HL-60 (cell line): ENCODE data around the gene SCLT1.

Experiments
- DNase-seq, 2 experiments: peaks; one replicate each; pipeline ENCODE4 v3.0.0-alpha.2; 2010 to 2020; ENCODE audit warnings: low read depth in 1 of 2, low spot score in 1 of 2
- H3K27ac ChIP-seq: fragments of 250-450 bp; sonication (Bioruptor Pico); replicated peaks from 2 replicates; pipeline ENCODE4 v1.5.1; 2020; ENCODE audit warnings: mild to moderate bottlenecking, moderate library complexity
- H3K27me3 ChIP-seq: fragments of 250-450 bp; sonication (Bioruptor Pico); 2 replicates; pipeline ENCODE4 v1.5.1; 2021; ENCODE audit warnings: mild to moderate bottlenecking, moderate library complexity; ENCODE audit not compliant: insufficient read depth, poor library complexity, severe bottlenecking
- H3K4me3 ChIP-seq: replicated peaks from 2 replicates; pipeline ENCODE4 v1.5.1; 2011; ENCODE audit warnings: mild to moderate bottlenecking, control low read depth, low read length; ENCODE audit not compliant: insufficient read depth
- GABPA ChIP-seq: IDR thresholded peaks from 2 replicates; pipeline ENCODE4 v1.6.1; 2012; ENCODE audit warnings: low read depth
- POLR2AphosphoS5 ChIP-seq: IDR thresholded peaks from 2 replicates; pipeline ENCODE4 v1.6.1; 2012; ENCODE audit warnings: low read depth
- SPI1 ChIP-seq: IDR thresholded peaks from 2 replicates; pipeline ENCODE4 v1.6.1; 2012; ENCODE audit warnings: low read depth, mild to moderate bottlenecking, borderline replicate concordance
- TF ChIP-seq, protein P1 (sequence below): IDR thresholded peaks from one replicate; pipeline ENCODE4 v1.5.1; 2011; ENCODE audit warnings: low read length, control low read depth, inconsistent platforms; ENCODE audit not compliant: insufficient read depth
- TF ChIP-seq, protein P2 (sequence below): IDR thresholded peaks from 2 replicates; pipeline ENCODE4 v1.6.1; 2012; ENCODE audit warnings: low read depth; ENCODE audit not compliant: insufficient replicate concordance

SCLT1 gene

DNA sequence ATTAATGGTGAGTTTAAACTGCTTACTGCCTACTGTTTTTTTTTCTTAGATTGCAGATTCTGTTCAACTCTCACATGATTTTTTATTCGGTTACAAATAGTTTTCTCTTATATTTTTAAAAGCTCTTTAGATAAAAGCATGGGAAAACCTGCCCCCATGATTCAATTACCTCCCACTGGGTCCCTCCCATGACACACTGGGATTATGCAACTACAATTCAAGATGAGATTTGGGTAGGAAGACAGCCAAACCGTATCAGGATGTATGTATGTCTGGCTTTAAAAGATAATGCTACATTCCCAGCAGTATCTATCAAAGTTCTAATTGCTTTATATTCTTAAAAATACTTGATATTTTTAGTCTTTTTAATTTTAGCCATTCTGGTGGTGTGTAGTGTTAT lies 152.4 kb downstream of the SCLT1 start:
- H3K27ac ChIP-seq = no peak overlapping the region
- TF ChIP-seq, protein P1, sequence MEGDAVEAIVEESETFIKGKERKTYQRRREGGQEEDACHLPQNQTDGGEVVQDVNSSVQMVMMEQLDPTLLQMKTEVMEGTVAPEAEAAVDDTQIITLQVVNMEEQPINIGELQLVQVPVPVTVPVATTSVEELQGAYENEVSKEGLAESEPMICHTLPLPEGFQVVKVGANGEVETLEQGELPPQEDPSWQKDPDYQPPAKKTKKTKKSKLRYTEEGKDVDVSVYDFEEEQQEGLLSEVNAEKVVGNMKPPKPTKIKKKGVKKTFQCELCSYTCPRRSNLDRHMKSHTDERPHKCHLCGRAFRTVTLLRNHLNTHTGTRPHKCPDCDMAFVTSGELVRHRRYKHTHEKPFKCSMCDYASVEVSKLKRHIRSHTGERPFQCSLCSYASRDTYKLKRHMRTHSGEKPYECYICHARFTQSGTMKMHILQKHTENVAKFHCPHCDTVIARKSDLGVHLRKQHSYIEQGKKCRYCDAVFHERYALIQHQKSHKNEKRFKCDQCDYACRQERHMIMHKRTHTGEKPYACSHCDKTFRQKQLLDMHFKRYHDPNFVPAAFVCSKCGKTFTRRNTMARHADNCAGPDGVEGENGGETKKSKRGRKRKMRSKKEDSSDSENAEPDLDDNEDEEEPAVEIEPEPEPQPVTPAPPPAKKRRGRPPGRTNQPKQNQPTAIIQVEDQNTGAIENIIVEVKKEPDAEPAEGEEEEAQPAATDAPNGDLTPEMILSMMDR = no peak
- TF ChIP-seq, protein P2, sequence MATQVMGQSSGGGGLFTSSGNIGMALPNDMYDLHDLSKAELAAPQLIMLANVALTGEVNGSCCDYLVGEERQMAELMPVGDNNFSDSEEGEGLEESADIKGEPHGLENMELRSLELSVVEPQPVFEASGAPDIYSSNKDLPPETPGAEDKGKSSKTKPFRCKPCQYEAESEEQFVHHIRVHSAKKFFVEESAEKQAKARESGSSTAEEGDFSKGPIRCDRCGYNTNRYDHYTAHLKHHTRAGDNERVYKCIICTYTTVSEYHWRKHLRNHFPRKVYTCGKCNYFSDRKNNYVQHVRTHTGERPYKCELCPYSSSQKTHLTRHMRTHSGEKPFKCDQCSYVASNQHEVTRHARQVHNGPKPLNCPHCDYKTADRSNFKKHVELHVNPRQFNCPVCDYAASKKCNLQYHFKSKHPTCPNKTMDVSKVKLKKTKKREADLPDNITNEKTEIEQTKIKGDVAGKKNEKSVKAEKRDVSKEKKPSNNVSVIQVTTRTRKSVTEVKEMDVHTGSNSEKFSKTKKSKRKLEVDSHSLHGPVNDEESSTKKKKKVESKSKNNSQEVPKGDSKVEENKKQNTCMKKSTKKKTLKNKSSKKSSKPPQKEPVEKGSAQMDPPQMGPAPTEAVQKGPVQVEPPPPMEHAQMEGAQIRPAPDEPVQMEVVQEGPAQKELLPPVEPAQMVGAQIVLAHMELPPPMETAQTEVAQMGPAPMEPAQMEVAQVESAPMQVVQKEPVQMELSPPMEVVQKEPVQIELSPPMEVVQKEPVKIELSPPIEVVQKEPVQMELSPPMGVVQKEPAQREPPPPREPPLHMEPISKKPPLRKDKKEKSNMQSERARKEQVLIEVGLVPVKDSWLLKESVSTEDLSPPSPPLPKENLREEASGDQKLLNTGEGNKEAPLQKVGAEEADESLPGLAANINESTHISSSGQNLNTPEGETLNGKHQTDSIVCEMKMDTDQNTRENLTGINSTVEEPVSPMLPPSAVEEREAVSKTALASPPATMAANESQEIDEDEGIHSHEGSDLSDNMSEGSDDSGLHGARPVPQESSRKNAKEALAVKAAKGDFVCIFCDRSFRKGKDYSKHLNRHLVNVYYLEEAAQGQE = no peak
- no peak for TF ChIP-seq GABPA
- TF ChIP-seq POLR2AphosphoS5 = no peak
- TF ChIP-seq SPI1 = no peak
- H3K4me3 ChIP-seq = no peak overlapping the region
- H3K27me3 ChIP-seq = no peaks in the 10 kb centered on the region
- no peak for DNase-seq

DNA sequence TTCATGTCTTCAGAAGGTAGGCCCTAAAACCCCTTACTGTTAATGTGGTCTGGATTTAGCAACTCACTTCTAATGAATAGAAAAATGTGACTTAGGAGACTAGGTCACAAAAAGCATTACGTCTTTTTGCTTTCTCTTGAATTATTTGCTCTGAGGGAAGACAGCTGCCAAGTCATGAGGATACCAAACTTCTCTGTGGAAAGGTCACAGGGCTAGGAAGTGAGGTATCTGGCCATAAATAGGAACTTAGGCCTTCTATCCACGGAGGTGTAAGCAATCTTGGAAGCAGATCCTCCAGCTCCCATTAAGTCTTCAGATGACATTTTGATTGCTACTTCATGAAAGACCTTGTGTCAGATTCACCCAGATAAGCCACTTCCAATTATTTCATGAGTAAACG lies 163.3 kb downstream of the SCLT1 start:
- Histone ChIP-seq H3K27me3 (no peaks in the 10 kb centered on the region), H3K4me3 (no peak overlapping the region), H3K27ac (no peak overlapping the region)
- TF ChIP-seq, protein P2 = no peak
- TF ChIP-seq SPI1 (no peak), POLR2AphosphoS5 (no peak), GABPA (no peak)
- no peak for DNase-seq

DNA sequence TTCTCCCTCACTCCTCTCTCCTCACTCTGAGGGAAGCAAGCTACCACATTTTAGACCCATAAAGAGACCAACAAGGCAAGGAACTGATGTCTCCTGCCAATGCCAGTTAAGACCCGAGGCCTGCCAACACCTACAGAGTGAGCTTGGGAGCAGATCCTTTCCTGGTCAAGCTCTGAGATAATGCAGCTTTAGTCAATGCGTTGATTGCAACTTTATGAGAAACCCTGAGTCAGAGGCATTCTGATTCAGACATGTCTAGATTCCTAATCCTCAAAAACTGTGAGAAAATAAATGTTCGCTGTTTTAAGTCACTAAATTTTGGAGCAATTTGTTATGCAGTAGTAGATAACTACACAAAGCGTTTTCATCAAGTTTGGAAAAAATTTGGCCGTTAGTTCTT lies 168.4 kb downstream of the SCLT1 start:
- no peak for DNase-seq
- TF ChIP-seq, protein P1 = no peak
- no peak for TF ChIP-seq GABPA
- TF ChIP-seq, protein P2 = no peak
- no peak for TF ChIP-seq POLR2AphosphoS5
- TF ChIP-seq SPI1 = no peak

DNA sequence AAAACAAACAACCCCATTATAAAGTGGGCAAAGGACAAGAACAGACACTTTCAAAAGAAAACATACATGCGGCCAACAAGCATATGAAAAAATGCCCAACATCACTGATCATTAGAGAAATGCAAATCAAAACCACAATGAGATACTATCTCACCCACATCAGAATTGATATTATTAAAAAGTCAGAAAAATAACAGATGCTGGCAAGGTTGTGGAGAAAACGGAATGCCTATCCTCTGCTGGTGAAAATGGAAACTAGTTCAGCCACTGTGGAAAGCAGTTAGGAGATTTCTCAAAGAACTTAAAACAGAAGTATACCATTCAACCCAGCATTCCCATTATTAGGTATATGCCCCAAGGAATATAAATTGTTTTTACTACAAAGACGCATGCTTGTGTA lies 171.4 kb downstream of the SCLT1 start:
- Histone ChIP-seq H3K4me3 (no peak overlapping the region), H3K27me3 (no peaks in the 10 kb centered on the region), H3K27ac (no peak overlapping the region)
- no peak for TF ChIP-seq GABPA
- TF ChIP-seq, protein P1 = no peak
- TF ChIP-seq, protein P2 = no peak
- no peak for TF ChIP-seq POLR2AphosphoS5
- no peak for DNase-seq

More for the DNA sequence above, 168.4 kb downstream of the SCLT1 start:
- Histone ChIP-seq H3K4me3 (no peak overlapping the region), H3K27ac (no peak overlapping the region), H3K27me3 (no peaks in the 10 kb centered on the region)
